T1000 (cell line): ENCODE data around the gene RNF11.
A peak's percentile ranks its signal among the peaks of the same experiment; 100 is the strongest.
"Not testable (repeated sequence)": the region's sequence is repeated elsewhere in the genome, so short reads cannot be mapped to it uniquely, and the experiment has no call there.

Source experiments
- DNase-seq: peaks from one replicate; lab custom pipeline; 2025; ENCODE audit warnings: mixed read lengths; lab: John Stamatoyannopoulos, UW

Gene RNF11, protein sequence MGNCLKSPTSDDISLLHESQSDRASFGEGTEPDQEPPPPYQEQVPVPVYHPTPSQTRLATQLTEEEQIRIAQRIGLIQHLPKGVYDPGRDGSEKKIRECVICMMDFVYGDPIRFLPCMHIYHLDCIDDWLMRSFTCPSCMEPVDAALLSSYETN

DNA sequence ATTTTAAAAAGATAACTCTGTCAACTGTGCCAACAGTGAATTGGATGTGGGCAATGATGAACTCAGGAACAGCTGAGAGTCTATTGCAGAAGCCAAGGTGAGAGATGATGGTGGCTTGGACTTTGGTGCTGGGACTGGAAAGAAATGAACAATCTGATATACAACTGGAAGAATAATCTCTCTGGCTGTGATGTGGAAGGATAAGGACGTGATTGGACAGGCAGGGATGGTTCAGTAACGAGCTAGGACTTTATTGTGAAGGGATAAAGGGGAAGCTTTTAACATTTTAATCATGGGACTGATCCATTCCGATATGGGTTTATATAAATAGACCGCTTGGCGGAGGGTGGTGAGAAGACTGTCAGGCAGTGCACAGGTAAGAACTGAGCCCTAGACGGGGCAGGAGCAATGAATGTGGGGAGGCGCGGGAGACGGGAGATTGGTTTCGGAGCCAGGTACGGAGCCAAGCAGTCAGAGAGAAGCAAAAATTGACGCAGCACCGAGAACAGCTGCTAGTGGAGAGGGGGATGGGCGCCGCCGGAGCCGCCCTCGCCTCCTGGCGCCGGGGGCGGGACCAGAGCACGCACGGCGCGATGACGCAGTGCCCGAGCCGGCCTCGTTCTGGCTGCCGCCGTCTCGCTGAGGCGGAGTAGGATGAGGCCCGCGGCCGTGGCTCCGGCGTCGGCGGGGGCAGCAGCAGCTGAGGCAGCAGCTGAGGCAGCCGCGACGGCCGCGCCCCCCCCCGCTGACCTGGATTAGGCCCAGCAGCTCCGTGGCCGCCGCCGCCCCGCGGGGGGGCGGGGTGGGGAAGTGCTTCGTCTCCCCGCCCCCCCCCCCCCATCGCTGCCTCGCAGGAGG is at the start of gene RNF11:
Gene RNF11, plus strand, starts transcription at position 601 of the 858 bp plus-strand sequence. CDS start 484 bp downstream, outside the sequence.
- peak; percentile 86 for DNase-seq

DNA sequence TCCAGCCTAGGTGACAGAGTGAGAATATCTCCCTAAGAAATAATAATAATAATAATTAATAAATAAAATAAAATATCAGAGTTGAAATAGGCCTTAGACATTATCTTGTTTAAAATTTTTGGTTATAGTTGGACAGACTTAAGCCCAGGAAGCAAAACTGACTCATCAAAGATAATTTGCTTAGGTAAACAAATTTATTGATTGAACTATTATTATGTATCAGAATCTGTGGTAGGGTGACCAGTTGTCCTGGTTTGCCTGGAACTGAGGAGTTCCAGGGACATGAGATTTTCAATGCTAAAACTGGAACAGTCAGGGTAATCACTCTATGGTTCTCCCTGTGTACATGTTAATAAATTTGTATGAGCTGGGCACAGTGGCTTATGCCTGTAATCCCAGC is 47.8 kb upstream of the RNF11 start:
- no peak for DNase-seq

DNA sequence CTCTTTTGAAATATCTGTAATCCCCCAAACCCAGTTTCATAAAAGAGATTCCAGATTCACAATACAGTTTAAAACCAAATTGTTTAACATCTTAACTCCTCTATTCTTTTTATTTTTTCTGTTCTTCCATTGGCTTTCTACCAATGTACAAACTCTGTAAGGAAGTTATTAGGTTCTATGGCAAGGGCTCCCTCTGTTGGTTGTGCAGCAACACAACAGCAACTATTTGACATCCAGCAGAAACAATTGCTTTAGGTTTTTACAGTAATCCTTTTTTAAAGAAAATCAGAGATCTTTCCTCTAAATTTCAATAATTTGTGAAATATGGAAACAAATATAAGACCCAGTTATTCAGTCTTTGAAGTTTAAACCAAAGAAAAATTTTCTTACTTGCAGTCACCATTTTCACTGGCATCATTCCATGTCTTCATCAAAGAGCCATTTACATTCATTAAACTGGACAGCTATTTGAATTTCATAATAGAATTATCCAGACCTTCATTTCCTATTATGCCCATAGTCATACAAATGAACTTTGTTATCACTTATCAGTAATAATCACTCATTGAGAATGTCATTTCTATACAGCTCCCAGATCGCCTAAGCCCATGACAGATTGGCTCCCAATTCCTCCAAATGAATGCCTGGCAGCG is 46.5 kb upstream of the RNF11 start:
- no peak for DNase-seq

DNA sequence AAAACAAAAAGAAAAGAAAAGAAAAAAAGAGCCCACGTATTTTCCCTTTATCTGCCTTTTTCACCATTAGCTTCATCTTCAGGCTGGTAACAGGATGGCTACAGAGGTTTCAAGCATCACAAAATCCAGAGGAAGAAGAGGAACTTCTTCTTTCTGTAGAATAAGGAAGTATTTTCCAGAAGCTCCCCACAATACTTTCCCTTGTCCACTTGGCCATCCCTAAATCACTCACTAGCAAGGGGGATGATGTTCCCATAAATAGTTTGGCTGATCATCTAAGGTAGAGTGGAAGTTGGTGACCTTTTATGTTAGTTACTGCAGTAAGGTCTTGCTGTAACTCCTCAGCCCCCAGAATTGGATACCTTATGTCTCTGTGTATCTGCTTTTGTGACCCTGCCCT is 45.1 kb upstream of the RNF11 start:
- no peak for DNase-seq

DNA sequence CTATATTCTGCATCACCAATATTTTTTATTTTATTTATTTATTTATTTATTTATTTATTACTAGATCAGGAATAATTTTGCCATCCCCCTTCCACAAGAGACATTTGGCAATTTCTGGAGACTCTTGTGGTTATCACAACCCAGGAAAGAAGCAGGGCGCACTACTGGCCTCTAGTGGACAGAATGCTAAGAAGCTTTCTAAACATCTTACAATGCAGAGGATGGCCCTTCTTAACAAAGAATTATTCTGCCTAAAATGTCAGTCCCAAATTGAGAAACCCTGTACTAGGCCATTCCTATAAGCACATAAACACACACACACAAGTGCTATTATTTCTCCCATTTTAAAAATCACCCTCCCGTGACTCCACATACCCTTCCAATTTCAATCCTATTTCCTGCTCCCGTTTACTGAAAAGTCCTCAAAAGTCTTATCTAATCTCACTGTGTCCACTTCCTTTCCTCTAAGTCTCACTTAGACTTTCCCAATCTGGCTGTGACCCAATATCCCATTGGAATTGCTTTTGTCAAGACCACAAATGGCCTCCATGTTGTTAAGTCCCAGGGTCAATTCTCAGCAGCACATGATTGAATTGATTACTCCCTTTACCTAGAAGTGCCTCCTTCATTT is 43.7 kb upstream of the RNF11 start:
- peak; percentile 60 for DNase-seq

DNA sequence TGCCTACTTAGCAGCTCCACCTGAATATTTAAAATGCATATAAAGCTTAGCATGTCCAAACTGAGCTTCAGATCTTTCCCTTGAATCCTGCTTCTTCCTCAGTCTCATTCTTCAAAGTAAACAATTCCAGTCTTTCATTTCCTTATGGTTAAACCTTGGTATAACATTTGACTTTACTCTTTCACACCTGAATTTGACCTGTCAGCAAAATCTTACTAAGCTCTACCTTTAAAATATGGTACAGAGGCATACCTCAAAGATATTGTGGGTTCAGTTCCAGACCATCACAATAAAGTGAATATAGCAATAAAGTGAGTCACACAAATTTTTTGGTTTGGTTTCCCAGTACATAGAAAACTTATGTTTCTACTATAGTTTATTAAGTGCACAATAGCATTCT is 42.5 kb upstream of the RNF11 start:
- DNase-seq = no peak

DNA sequence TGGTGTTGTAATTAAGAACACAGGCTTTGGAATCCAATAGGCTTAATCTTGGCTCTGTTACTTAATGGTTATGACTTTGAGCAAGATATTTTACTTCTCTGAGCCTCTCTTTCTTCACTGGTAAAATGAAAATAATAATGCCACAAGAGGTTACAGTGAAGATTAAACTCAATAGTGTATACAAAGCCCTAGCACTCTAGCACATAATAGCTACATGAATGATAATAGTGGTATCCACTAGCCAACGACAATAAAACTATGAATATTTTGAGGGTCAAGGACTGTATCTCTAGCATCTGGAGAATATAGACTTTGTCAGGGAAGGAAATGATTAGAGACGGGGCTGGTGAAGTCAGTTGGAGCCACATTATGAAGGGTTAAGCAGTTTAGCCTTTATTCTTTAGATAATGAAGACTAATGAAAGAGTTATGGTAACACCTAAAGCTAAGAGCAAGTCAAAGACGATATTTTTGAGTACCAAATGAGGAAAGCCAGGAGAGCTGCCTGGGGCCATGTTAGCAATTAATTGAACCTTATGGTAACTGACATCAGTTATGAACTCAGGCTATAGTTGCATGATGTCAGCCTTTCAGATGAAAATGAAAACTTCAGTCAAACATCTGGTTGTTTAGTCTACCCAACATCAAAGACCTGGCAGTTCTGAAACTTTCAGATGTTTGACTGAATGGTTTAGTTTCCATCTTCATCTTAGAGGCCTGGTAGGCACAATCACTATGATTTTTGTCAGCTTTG is 32.8 kb upstream of the RNF11 start:
- no peak for DNase-seq

DNA sequence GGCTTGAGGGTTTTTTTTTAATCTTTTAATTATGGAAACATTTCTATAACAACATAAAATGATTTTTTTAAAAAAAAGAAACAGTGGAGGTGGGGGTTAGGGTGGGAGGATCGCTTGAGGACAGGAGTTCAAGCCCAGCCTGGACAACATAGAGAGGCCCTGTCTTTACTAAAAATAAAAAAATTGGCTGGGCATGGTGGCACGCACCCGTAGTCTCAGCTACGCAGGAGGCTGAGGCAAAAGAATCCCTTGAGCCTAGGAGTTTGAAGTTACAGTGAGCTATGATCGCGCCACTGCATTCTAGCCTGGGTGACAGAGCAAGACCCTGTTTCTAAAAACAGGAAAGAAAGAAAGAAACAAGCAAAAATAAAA is 32.2 kb upstream of the RNF11 start:
- DNase-seq = no peak

DNA sequence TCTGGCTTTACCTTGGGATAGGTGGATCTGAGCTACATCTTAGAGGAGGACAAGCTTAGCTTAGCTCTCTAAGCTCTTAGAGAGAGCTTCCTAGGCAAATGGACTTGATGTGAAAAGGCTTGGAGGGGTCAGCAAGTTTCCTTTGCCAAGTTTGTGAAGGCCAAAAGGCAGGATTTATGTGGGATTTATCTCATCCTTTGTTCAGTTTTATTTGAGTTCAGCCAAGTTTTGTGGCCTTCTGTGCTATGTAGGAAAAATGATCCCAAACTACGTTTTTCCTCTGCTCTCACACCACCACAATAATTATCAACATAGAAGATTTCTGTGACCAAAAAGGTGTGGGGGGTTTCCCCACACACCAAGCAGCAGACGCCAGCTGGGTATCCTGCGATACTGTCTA is 26.0 kb upstream of the RNF11 start:
- DNase-seq = no peak

DNA sequence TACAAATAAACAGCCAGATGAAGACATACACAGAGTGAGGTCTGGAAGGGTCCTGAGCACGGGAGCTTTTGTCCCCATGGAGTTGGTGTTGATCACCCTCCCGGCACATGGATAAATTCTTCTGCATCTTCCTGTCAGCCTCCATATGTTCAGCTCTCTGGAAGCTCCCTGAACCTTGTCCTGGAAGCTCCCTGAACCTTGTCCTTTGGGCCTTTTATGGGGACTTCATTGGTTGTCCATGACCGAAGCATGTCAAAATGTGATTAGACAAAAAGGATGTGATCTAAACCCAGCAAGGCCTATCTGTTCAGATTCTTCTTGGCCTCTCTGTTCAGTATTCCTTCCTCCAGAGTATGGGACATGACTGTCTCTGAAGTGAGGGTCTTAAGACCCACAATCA is 25.4 kb upstream of the RNF11 start:
- DNase-seq = no peak

DNA sequence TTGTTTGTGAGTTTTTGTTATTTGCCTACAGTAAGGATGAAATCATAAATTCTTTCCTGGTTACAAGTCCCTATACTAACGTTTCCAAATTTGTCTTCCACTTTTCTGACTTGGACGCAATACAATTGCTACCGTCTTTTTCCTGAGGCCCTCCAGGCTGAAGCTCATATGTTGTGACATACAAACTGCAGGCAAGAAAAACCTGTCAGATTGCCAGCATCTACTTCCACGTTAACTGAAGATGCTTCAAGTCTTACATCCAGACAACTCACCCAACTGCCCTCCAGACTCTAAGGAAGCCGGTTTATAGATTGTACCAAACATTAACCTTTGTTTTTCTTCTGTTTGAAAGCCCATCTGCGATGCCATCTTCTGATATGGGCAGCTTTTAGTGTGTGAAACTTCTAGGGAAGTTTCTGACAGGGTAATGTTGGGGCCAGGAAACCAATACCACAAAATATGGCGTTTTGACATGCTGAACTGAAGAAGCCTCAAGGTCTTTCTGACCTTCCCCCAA is 21.4 kb upstream of the RNF11 start:
- no peak for DNase-seq

DNA sequence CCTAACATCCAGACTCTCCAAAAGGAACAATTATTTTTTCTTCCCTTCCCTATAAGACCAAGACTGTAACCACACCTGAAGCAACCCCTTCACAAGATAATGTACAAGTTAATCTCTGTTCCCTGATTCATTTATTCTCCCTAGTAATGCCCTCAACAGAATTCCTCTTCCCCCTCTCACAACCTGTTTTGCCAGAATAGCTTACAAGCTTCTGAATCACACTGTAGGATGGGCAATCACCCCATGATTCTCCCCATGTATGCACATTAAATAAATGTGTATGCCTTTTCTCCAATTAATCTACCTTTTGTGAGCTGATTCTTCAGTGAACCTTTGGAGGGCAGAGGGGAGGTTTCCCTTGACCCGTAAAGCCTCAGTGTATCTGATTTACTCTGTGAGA is 20.9 kb upstream of the RNF11 start:
- DNase-seq = no peak

DNA sequence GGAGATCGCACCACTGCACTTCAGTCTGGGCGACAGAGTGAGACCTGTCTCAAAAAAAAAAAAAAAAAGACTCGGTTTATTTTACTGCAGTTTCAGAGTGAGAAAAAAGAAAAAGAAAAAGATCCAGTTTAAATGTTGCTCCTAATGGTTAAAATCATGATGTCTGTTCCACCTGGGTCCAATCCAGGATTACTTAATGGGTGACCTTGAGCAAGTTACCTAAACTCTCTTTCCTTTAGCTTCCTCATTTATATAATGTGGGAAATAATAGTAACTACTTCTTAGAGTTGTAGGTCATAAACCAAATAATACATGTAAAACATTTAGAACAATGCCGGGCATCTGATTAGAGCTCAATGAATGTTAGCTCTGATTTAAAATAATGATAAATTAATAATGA is 19.4 kb upstream of the RNF11 start:
- no peak for DNase-seq

DNA sequence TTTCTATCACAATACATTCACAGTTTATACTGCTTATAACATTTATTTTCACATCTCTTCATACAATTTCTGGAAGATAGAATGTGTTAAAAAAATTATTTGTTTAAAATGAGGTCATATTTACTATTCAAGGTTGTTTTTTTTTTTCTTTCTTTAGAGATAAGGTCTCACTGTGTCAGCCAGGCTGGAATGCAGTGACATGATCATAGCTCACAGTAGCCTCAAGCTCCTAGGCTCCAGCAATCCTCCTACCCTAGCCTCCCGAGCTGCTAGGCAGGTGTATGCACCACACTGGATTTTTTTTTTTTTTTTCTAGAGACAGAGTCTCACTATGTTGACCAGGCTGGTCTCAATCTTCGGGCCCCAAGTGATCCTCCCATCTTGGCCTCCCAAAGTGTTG is 19.0 kb upstream of the RNF11 start:
- no peak for DNase-seq

DNA sequence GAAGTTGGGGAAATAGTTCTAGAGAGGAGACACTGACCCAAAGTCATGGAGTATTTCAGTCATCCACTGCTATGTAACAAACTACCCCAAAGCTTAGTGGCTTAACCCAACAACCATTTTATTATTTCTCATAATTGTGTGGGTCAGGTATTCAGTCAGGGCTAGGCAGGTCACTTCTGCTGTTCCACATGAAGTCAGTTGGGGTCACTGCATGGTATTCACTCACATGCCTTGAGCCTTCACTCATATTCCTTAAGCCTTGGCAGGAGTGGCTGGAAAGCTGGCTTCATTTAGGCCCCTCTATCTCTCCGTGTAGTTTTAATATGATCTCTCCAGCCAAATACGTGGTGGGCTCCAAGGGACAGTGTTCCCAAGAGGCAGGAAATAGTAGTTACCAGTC is 17.5 kb upstream of the RNF11 start:
- DNase-seq = no peak

DNA sequence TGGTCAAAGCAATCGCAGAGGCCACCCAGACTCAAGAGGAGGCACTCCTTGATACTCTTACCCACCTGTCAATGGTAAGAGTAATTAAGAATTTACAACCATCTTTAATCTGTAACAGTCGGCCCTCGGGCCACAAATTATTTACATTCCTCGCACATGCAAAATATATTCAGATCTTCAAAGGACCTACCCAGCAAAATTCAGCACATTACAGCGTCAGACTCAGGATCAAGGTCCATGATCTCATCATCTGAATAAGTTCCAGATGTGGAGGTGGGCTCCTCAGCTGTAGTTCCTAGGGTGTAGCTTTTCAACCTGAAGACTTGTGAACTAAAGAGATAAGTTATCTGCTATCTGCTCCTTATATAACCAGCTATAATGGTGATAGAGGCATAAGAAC is 17.1 kb upstream of the RNF11 start:
- DNase-seq = no peak

DNA sequence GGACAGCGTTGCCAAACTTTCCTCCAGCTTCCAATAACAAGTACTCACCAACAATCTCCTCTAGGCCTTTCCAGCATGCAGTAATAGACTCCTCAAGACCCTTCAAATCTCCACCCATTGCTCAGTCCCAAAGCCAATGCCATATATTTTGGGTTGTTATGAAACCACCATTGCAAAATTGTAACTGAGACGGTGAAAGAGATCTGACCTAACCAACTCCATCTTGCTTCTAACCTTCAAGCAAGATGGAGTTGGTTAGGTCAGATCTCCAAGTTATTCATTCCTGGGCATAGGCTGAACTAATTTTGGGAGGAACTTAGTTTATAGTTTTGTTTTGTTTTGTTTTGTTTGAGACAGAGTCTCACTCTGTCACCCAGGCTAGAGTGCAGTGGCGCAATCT is 14.5 kb upstream of the RNF11 start:
- not testable (repeated sequence) for DNase-seq

DNA sequence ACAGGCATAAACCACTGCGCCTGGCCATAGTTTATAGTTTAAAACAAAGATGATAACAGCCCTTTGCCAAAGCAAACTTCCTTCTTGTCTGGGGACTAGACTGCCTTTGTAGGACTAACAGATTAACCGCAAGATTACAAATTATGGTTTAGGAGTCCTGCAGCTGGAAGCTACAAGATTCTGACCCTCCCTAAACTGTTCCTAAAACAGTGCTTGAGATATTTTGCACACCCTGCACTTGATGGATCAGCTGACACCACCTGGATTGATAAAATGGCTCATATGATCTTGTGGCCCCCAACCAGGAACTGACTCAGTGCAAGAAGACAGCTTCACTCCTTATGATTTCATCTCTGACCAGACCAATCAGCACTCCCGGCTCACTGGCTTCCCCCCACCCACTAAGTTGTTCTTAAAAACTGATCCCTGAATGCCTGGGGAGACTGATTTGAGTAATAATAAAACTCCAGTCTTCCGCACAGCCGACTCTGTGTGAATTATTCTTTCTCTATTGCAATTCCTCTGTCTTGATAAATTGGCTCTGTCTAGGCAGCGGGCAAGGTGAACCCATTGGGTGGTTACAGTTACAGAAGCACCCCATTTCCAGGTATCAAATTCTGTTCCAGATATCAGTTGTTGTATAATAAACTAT is 13.8 kb upstream of the RNF11 start:
- no peak for DNase-seq

DNA sequence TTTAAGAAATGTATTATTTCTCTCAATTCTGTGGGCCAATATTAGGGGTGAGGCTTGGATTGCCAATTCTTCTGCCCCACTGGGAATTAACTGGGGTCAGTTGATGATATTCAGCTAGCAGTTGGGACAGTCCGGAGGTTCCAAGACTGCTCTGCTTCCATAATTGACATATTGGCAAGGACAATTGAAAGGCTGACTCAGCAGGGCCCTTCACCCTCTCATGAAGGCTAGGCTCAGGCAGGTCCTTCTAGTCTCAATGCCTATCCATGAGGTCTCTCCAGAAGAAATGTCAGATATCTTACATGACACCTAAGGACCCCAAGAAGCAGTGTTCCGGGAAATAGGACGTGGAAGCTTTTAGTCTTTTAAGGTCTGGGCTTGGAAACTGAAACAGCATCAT is 13.3 kb upstream of the RNF11 start:
- no peak for DNase-seq

DNA sequence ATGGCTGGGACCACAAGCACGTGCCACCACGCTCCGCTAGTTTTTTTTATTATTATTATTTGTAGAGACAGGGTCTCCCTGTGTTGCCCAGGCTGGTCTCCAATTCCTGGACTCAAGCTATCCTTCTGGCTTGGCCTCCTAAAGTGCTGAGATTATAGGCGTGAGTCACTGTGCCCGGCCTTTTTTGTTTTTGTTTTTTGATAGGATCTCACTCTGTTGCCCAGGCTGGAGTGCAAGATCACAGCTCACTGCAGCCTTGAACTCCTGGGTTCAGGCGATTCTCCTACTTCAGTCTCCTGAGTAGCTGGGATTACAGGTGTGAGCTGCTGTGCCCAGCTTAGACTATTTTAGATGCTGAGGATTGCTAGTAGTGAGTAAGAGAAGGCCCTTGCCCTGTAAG is 11.8 kb upstream of the RNF11 start:
- DNase-seq = no peak

DNA sequence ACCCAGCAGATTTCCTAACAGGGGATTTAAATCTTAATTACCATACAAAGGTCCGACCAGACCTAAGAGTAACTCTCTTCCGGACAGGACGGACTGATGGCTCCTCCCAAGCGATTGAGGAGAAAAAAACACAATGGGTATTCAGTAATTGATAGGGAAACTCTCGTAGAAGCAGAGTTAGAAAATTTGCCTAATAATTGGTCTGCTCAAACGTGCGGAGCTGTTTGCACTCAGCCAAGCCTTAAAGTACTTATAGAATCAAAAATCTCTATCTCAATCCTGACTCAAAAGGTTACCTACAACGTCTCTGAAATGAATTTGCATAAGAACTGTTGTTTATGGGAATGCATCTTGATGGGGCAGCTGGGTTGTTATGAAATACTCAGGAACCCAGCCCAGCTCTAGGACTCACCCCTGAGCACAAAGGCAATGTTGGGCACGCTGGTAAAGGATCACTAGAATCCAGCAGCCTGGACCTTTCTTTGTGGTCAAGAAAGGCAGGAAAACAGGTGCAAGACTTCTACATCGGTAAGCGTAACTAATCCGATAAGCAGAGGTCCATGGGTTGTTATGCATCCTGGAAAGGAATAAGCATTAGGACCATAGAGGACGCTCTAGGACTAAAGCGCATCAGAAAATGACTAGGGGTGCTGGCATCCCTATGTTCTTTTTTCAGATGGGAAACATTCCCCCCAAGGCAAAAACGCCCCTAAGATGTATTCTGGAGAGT is 8.7 kb upstream of the RNF11 start:
- not testable (repeated sequence) for DNase-seq
